Stomach (tissue), 4 donors: Measurements from ENCODE around the gene NCOA6.

Experiments
- EP300 ChIP-seq: sonication (generic); formaldehyde crosslinking; IDR thresholded peaks from one replicate; pipeline ENCODE4 v1.6.1; 2017; ENCODE audit warnings: antibody characterized with exemption
- POLR2A ChIP-seq, 4 donors: fragments of 450-650 bp; IDR thresholded peaks; one replicate each; pipeline ENCODE4 v1.6.1; 2016; ENCODE audit warnings: antibody characterized with exemption in 4 of 4, control low read depth in 2 of 4, mild to moderate bottlenecking in 1 of 4, moderate library complexity in 1 of 4
- POLR2AphosphoS5 ChIP-seq, 3 donors: sonication (generic); formaldehyde crosslinking; IDR thresholded peaks; one replicate each; pipeline ENCODE4 v1.6.1; 2016; ENCODE audit warnings: antibody characterized with exemption in 3 of 3
- TF ChIP-seq, protein P1 (sequence below), 7 experiments: fragments of 450-650 bp in 4 of 7; fragments of 200-600 bp in 3 of 7; sonication (generic) in 3 of 7; IDR thresholded peaks; one replicate each; pipeline ENCODE4 v1.5.1; 2016 to 2019; ENCODE audit warnings: antibody characterized with exemption in 7 of 7, control low read depth in 2 of 7, mild to moderate bottlenecking in 1 of 7

GRCh38 chr20:34673412-34673811, 152.0 kb downstream of the NCOA6 start:
- TF ChIP-seq, protein P1, sequence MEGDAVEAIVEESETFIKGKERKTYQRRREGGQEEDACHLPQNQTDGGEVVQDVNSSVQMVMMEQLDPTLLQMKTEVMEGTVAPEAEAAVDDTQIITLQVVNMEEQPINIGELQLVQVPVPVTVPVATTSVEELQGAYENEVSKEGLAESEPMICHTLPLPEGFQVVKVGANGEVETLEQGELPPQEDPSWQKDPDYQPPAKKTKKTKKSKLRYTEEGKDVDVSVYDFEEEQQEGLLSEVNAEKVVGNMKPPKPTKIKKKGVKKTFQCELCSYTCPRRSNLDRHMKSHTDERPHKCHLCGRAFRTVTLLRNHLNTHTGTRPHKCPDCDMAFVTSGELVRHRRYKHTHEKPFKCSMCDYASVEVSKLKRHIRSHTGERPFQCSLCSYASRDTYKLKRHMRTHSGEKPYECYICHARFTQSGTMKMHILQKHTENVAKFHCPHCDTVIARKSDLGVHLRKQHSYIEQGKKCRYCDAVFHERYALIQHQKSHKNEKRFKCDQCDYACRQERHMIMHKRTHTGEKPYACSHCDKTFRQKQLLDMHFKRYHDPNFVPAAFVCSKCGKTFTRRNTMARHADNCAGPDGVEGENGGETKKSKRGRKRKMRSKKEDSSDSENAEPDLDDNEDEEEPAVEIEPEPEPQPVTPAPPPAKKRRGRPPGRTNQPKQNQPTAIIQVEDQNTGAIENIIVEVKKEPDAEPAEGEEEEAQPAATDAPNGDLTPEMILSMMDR (IDR thresholded peaks at IDR 0.05), result no peak
- TF ChIP-seq EP300, result no peak
- no peak for TF ChIP-seq POLR2A (IDR thresholded peaks at IDR 0.05)
- no peak for TF ChIP-seq POLR2AphosphoS5 (IDR thresholded peaks at IDR 0.05)
